SKM-1 treated with dmso at 0.1 percent for 144 hours (cell line): ENCODE measurements around the gene EMP3.
"Not testable (repeated sequence)": the region's sequence is repeated elsewhere in the genome, so short reads cannot be mapped to it uniquely, and the experiment has no call there.

Experiments used
- DNase-seq: peaks from one replicate; lab custom pipeline; 2025; ENCODE audit not compliant: unreplicated experiment; lab: John Stamatoyannopoulos, UW

Gene EMP3, protein sequence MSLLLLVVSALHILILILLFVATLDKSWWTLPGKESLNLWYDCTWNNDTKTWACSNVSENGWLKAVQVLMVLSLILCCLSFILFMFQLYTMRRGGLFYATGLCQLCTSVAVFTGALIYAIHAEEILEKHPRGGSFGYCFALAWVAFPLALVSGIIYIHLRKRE

DNA sequence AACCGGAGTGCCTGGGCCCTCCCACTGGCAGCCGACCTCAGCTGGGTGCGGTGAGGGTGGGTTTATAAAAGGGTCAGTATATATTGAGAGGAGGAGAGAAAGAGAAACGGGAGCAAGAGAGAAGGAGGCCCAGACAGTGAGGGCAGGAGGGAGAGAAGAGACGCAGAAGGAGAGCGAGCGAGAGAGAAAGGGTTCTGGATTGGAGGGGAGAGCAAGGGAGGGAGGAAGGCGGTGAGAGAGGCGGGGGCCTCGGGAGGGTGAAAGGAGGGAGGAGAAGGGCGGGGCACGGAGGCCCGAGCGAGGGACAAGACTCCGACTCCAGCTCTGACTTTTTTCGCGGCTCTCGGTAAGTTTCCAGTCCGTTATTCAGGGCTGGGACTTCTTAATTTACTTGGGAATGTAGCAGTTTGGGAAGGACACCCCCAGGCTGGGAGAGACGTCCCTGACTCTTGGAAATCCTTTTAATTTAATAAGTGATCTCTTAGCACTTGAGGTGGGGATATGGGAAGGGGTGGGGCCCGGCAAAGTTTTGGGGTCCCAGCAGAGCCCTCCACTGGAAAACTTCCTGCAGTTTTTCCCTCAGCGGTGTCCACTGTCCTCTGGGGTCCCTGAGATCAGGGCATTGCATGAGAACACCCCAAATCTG, at the start of gene EMP3:
EMP3 (plus strand) TSS at position 288 of the 646 bp plus-strand sequence. CDS start 1,293 bp downstream, outside the sequence.
- DNase-seq: no peak

DNA sequence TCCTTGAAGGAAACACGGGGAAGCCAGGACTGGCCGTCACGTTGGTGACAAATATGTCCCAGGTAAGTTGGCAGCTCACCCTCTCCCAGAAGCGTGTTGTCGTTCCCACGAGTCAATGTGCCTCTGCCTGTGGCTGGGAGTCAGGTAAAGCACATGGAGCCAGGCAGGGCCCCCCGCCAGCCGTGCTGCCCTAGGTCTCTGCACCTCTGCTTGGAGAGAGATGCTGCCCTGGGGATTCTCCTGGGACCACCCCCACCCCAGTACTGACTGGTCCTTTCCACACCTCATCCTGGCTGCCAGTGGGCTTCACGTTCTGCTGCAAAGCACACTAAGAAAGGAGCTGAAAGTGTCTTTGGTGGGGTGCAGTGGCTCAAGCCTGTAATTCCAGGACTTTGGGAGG, 45.6 kb upstream of the EMP3 start:
- DNase-seq: no peak

DNA sequence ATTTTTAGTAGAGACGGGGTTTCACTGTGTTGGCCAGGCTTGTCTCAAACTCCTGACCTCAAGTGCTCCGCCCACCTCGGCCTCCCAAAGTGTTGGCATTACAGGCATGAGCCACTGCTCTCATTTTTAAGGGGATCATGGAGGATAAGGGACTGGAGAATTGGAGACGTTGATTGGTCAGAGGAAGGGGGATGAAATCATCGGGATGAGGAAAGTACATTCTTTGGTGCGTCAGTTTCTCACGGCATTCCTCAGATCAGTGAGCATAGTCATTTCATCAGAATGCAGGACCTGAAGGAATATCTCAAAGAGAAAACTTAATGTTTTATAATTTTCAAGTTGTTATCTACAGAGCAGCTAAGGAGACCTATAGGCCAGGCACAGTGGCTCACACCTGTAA, 41.4 kb upstream of the EMP3 start:
- no peak for DNase-seq

DNA sequence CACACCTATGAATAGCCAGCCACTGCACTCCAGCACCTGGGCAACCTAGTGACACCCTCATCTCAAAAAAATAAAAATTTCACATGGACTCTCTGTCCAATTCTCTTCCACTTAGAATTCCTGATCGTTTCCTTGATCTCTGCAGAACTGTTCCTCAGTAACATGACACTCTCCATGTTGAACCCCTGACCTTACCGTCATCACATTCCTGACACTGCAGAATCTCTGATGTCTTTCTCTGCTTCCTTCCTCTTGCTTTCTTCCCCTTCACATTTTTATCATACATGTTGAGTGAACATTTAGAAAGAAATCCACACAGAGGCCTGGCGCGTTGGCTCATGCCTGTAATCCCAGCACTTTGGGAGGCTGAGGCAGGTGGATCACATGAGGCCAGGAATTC, 40.5 kb upstream of the EMP3 start:
- no peak for DNase-seq

DNA sequence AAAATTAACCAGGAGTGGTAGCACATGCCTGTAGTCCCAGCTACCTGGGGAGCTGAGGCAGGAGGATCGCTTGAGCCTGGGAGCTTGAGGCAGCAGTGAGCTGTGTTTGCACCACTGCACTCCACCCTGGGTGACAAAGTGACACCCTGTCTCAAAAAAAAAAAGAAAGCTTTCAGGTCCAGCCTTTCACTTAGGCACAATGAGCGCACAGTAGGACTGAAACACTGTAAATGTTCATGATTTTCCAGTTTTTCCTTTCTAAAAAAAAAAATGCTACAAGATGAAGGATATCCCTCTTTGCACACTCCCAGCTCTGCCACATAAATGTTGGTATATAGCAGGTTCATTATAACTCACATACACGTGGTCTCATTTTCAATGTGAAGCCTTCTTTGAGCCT, 37.6 kb upstream of the EMP3 start:
- no peak for DNase-seq

DNA sequence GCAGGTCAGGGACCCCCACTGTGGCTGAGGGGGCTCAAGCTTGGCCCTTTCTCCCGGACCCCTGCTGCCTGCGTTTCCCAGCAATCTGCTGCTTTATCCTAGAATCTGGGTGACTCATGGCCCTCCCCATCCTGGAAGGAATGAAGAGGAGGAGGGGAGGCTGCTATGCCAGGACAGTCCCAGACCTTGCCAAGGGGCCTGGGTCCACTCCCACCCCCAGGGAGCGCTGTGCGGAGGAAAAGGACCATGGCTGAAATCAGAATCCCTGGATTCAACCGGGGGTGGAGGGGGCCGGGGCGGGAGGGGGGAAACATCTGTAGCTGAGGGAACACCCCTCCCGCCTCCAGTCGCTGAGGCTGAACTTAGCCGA, 35.0 kb upstream of the EMP3 start:
- no peak for DNase-seq

DNA sequence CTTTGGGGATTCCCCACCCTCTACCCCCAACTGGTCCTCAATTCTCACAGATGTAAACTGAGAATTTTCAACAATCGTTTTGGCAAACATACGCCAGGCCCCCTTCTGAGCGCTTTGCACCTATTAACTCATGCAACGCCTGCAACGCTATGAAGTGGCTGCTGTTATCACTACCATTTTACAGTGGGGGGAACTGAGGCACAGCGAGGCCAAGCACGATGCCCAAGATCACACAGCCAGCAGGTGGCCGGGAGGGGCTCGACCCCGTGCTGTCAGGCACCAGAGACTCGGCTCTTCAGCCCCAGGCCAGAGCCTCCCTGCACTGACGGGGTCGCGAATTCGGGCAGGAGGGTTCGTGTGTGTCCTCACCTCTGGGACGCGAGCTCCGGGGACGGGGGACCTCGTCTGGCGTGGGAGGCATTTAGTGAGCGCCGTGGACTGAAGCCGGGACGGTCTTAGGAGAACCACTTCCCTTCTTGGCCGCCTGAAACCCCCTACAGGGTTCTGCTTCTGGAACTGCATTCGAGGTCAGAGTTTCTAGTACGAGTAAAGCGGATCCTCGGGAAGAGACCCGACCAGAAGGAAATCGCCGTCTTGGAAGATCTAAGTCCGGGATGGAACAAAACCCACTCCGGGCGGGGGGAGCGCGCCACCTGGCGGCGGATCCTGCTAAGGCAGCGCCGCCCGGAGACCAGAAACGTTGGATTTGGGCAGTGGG, 34.4 kb upstream of the EMP3 start:
- no peak for DNase-seq

DNA sequence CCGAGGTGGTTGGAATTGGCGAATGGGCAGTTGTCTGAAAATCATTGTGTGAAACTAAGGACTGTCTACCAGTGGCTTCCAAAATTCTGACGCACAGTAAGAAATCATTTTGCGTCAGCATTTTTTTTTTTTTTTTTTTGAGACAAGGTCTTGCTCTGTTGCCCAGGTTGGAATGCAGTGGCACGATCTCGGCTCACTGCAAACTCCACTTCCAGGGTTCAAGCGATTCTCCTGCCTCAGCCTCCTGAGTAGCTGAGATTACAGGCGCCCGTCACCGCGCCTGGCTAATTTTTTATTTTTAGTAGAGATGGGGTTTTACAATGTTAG, 33.9 kb upstream of the EMP3 start:
- DNase-seq: not testable (repeated sequence)

DNA sequence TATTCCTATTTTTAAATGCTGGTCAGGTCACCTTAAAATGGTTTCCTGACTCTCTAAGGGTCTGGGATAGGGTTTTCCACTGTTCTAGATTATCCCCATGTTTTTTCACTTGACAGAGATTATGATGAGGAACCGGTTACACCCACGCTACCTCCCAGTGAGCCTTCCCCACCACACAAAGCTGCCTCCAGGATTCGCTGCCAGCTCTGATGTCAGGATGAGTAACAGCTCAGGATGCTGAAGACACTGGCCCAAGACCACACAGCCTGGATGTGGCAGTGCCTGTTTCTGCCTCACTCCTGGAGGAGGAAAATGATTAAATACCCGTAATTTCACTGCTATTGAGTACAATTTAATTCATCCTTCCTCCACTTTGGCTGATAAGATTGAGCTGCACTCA, 32.6 kb upstream of the EMP3 start:
- DNase-seq: no peak

DNA sequence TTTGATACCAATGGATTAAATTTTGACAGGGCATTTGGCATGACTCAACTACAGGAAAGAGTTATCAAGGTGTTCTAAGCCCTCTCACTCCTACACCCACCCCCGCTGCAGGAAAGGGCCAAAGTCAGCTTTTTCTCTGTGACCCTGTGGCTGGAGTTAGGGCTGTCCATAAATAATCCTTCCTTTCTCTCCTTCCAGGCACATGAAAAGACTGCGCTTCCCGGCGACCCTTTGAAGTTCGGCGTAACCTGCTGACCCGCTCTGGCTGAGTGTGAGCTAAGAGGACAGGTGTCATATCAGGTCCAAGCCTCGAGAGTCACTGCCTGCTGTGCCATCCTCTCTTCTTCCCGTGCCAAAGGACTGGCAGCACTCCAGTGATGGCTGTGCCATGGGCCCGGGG, 29.9 kb upstream of the EMP3 start:
- DNase-seq: no peak

DNA sequence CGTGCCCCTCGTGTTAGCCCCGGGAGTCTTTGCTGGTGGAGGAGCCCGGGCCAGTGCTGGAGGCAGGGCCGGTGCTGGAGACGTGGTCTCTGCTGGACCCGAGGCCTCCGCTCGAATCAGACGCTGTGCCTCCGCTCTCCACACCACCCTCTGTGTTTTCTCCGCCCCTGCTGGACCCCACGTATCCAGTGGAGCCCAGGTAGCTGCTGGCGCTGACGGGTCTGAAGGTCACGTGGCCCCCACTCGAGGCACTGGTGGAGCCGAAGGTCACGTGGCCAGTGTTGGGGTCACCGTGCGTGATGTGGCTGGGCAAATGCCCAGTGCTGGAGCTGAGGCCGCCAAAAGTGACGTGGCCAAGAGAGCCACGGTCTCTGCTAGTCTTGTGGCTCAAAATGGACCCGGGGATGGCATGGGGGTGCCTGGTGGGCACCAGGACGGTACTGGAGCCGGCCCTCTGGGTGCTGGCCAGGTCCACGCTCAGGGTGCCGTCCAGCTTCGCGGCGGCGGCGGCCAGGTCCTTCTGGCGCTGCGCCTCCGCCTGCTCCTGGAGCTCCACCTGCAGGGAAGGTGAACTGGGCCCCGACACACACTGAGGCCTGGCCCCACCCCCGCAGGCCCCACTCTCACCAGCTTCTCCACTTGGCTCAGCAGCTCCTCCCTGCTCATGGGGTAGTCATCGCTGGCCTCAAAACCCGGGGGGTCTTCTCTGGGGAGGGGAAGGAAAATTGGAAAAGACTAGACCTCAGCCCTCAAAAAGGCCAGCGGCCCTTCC, 28.2 kb upstream of the EMP3 start:
- DNase-seq: no peak

DNA sequence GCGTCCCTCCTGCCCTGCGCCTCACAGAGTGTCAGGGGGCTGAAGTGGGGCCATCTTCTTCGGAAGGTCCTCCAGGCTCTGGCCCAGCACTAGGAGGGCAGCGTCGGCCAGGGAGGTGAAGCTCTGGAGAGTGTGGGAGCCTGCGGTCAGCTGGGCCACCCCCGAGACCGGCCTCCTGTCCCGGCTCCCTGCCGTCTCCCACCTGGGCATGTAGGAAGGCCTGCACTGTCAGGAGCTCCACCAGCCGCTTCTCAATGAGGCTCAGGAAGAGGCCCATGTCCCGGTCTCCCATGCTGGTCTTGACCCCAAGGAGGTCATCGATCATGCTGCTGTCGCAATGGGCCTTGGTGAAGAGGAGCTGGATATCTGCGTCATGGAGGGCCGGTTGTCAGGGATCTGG, 27.4 kb upstream of the EMP3 start:
- DNase-seq: no peak

DNA sequence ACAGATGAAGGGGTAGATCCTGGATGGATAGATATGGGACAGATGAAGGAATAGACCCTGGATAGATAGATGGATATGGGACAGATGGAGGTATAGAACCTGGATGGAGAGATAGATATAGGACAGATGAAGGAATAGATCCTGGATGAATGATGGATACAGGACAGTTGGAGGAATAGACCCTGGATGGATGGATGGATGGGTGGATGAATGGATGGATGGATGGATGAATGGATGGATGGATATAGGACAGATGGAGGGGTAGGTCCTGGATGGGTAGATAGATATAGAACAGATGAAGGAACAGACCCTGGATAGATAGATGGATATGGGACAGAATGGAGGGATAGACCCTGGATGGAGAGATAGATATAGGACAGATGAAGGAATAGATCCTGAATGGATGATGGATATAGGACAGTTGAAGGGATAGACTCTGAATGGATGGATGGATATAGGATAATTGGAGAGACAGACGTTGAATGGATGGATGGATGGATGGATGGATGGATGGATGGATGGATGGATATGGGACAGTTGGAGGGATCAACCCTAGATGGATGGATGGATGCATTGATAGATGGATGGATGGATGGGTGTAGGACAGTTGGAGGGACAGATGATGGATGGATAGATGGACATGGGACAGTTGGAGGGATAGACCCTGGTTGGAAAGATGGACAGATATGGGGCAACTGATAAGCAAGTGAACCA, 23.3 kb upstream of the EMP3 start:
- no peak for DNase-seq

DNA sequence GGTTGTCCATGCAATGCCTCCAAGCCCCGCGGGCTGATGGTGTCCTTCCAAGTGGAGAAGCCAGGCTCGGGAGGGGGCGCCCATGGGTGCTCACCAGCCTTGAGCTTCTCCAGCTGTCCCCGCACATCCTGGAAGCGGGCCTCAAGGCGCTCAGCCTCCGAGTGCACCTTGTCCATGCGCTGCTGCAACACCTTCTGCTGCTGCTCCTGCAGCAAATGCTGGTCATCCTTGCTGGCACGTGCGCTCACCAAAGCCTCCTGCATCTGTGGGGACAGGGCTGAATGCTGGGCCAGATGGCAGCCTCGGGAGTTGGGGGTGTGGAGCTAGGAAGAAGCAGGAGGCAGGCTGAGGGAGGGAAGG, 22.8 kb upstream of the EMP3 start:
- no peak for DNase-seq

DNA sequence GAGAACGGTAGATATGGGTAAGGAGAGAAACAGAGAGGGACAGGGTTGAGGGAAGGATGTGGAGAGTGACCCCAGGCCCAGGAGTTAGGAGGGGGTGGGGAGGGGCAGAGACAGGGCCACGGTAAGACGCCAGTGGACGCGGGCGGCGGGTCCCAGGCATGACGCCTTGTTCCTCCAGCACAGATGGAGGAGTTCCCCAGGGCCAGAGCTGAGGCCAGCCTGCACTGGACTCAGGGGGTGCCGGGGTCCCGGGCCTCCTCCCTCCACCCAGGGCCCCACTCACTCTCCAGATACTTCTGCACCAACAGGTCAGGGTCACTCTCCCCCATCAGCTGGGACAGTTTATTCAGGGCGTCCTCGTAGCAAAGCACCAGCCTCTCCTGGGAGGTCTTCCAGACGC, 22.0 kb upstream of the EMP3 start:
- DNase-seq: no peak

DNA sequence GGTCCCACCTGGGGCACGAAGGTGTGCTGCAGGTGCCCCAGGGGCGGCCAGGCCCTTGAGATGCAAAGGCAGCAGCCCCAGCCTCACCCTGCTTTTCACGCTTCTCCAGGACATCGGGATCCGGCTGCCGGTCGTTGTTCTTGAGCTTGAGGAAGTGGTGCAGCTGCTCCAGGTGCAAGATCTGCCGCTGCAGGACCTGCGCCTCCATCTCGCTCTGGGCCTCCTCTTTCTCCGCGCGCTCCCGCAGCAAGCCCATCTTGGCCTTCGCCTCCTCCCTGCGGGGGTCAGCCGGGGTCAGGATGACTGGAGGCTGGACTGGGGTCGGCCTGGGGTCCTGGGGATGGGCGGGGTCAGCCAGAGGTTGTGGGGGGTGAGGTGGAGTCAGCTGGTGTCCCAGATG, 21.5 kb upstream of the EMP3 start:
- no peak for DNase-seq

DNA sequence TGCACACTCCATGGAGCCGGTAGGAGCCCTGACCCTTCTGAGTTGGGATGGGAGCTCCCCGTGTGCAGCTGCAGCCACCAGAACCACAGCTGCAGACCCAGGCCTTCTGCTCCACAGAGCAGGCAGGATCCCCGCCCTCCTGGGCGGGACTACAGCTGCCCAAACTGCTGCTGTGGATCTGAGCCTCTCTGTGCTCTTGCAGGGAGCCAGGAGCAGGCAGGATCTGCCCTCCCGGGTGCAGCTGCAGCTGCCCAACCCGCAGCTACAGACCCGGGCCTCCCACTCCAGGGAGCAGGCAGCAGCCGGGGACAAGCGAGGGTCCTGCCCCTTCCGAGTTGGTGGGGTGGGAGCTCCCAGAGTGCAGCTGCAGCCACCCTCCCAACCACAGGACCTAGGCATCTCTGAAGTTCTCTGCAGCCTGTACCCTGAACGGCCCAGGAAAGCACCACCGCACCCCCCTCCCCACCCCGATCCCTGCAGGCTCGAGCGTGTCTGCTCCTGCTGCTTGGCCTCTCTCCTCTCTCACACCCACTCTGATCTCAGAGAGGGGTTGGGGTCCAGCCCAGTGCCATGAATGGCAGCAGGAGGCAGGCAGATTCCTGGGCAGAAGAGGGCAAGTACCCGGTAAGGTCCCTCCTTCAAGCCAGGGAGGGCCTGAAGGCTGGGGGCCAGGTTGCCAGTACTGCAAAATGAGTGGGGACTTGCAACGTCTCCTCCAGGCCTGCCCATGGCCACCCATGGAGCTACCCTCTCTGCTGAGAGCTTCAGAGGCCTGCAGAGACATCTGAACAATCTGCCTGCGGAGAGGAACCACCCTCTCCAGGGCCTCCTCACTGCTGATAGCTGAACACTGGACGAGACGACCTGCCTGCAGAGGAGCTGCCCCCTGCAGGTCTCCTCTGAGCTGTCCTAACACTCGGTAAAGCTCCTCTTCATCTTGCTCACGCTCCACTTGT, 16.4 kb upstream of the EMP3 start:
- DNase-seq: no peak

DNA sequence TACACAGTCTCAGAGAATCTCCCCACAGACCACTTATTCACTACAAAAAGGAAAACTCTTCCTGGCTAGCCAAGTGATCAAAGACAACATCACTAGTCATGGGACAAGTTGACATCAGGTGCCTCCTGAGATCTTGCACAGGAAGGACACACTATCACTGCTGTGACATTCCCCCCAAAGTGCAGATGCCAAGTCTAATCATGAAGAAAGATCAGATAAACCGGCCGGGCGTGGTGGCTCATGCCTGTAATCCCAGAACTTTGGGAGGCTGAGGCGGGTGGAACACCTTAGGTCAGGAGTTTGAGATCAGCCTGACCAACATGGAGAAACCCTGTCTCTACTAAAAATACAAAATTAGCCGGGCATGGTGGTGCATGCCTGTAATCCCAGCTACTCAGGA, 15.6 kb upstream of the EMP3 start:
- not testable (repeated sequence) for DNase-seq

DNA sequence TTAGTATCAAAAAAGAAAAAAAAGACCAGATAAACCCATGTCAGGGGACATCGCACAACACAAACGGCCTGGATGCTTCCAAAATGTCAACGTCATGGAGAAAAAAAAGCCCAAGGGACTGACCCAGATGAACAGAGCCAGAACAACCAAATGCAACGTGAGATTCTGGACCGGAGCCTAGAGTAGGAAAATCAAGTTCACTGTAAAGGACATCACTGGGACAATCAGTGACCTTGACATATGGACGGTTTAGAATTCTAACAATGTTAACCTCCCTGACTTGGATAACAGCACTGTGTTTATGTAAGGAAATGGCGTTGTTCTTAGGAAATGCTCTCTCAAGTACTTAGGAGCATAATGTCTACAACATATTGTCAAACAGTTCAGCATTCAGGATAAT, 15.1 kb upstream of the EMP3 start:
- DNase-seq: no peak

DNA sequence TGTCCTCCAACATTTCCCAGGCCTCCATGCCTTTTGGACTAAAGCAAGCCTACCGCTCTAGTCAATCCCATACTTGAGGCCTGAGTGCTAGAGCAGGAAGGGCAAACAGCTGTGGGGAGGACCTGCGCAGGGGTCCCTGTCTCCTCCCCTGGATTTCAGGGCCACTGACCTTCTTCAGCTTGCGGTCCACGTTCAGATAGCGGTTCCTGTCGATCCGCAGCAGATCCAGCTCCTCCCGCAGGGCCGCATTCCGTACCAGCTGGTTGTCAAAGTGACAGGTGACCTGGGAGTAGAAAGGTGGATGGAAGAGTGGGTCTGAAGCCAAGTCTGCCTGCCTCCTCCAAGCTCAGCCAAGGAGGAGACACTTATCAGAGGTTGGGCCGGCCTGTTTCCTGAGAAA, 14.0 kb upstream of the EMP3 start:
- no peak for DNase-seq
